ENCODE data around the gene ARHGAP21.

- TF ChIP-seq CTCF (conservative IDR thresholded peaks at IDR 0.05), result no peak
- TF ChIP-seq EZH2 (IDR thresholded peaks at IDR 0.05; ENCODE audit: low read depth), result no peak
Observed at GRCh38 chr10:24625778-24626177, 97.9 kb downstream of the ARHGAP21 start.
